Caco-2 (cell line): ENCODE results near the gene COL1A2. TPM values are rescaled to one million over a fixed set of nuclear protein-coding genes. Genes with fewer than 3 reads are reported as not detected.

ENCODE experiments used
- BruUV-seq: library from RNA; stranded (reverse); fragments of 400-500 nt; replicated peaks from 2 replicates; lab custom pipeline; 2021; lab: Mats Ljungman, UMichigan
- CTCF ChIA-PET: fragments of 300-600 bp; sonication (Branson Sonifier 250); formaldehyde crosslinking; loops from one replicate; lab custom pipeline; 2022; ENCODE audit warnings: antibody characterized with exemption; lab: Charles Lee
- POLR2A ChIA-PET: fragments of 300-600 bp; sonication (Branson Sonifier 250); formaldehyde crosslinking; loops from one replicate; lab custom pipeline; 2022; ENCODE audit warnings: antibody characterized with exemption; lab: Charles Lee
- DNase-seq, 2 experiments: peaks; one replicate each; pipeline versions ENCODE4 v3.0.0 to v3.0.0-alpha.2; 2020 to 2022
- H3K27me3 ChIP-seq: replicated peaks from 2 replicates; pipeline ENCODE4 v1.6.0; 2011; ENCODE audit warnings: low read length; ENCODE audit not compliant: control insufficient read depth, insufficient read depth
- H3K36me3 ChIP-seq: 2 replicates; pipeline ENCODE4 v1.5.1; 2011; ENCODE audit warnings: low read length; ENCODE audit not compliant: control insufficient read depth, insufficient read depth
- H3K4me1 ChIP-seq: fragments of 250-450 bp; sonication (Bioruptor Pico); 2 replicates; pipeline ENCODE4 v1.5.1; 2020; ENCODE audit warnings: mild to moderate bottlenecking
- H3K4me3 ChIP-seq: 2 replicates; pipeline ENCODE4 v1.5.1; 2011; ENCODE audit warnings: low read depth, mild to moderate bottlenecking, control low read depth, low read length
- H3K9me3 ChIP-seq: fragments of 250-450 bp; sonication (Bioruptor Pico); 2 replicates; pipeline ENCODE4 v1.5.1; 2020; ENCODE audit warnings: mild to moderate bottlenecking, moderate library complexity
- H3K27ac Mint-ChIP-seq: one replicate; pipeline ENCODE4 v1.8.0; 2022; ENCODE audit warnings: mixed read lengths; ENCODE audit not compliant: unreplicated experiment
- H3K27me3 Mint-ChIP-seq: one replicate; pipeline ENCODE4 v1.8.0; 2022; ENCODE audit warnings: mixed read lengths; ENCODE audit not compliant: insufficient read depth, unreplicated experiment
- H3K36me3 Mint-ChIP-seq: one replicate; pipeline ENCODE4 v1.8.0; 2022; ENCODE audit warnings: mild to moderate bottlenecking, mixed read lengths; ENCODE audit not compliant: insufficient read depth, unreplicated experiment
- H3K4me1 Mint-ChIP-seq: one replicate; pipeline ENCODE4 v1.8.0; 2022; ENCODE audit warnings: low read depth, mixed read lengths; ENCODE audit not compliant: unreplicated experiment
- H3K4me3 Mint-ChIP-seq: one replicate; pipeline ENCODE4 v1.8.0; 2022; ENCODE audit warnings: mild to moderate bottlenecking, moderate library complexity, mixed read lengths; ENCODE audit not compliant: unreplicated experiment
- H3K9me3 Mint-ChIP-seq: one replicate; pipeline ENCODE4 v1.8.0; 2022; ENCODE audit warnings: mixed read lengths; ENCODE audit not compliant: unreplicated experiment
- CTCF ChIP-seq, 2 experiments: fragments of 200-600 bp in 1 of 2; IDR thresholded peaks; 1 replicate in 1 of 2; 2 replicates in 1 of 2; pipeline versions ENCODE4 v1.5.1 to v1.8.0; 2011 to 2022; ENCODE audit warnings: antibody characterized with exemption in 1 of 2, control low read depth in 1 of 2, inconsistent platforms in 1 of 2, low read depth in 1 of 2, low read length in 1 of 2, mild to moderate bottlenecking in 1 of 2, moderate library complexity in 1 of 2; ENCODE audit not compliant: insufficient read depth in 1 of 2, severe bottlenecking in 1 of 2, unreplicated experiment in 1 of 2
- intact Hi-C: fragments of 100-400 bp; cut with micrococcal nuclease; formaldehyde crosslinking; loops from one replicate; pipeline ENCODE4 v1.10.0; 2022; ENCODE audit not compliant: unreplicated experiment
- total RNA-seq: library from RNA; stranded (reverse); gene quantifications from 2 replicates; pipeline ENCODE4 v1.2.3, GENCODE V29; 2022

COL1A2 gene
- total RNA-seq, 1 experiment from 2014 or later: 2.6 TPM

- POLR2A ChIA-PET: no interaction called here
- no TSS peak for BruUV-seq
- H3K27ac Mint-ChIP-seq: no peak overlapping the region
- no peaks in the 10 kb centered on the region for H3K9me3 ChIP-seq
- H3K4me3 Mint-ChIP-seq: no peak overlapping the region
- TF ChIP-seq CTCF (IDR thresholded peaks at IDR 0.05; ENCODE audit: insufficient read depth in 1 of 2, low read depth in 1 of 2, low read length in 1 of 2, severe bottlenecking in 1 of 2, unreplicated experiment in 1 of 2): no peak
- no peaks in the 10 kb centered on the region for H3K27me3 ChIP-seq
- H3K27me3 Mint-ChIP-seq: peaks cover 16% of the 10 kb centered on the region
- CTCF ChIA-PET: no interaction called here
- no peaks in the 10 kb centered on the region for H3K4me1 Mint-ChIP-seq
- H3K36me3 Mint-ChIP-seq: no peaks in the 10 kb centered on the region
- no peak overlapping the region for H3K4me3 ChIP-seq
- no peak for DNase-seq
- no peaks in the 10 kb centered on the region for H3K36me3 ChIP-seq
- intact Hi-C loops: no loop called here
- no peaks in the 10 kb centered on the region for H3K4me1 ChIP-seq
- no peaks in the 10 kb centered on the region for H3K9me3 Mint-ChIP-seq
These were observed 23.2 kb downstream of the COL1A2 start for GRCh38 chr7:94417901-94418300.

- no TSS peak for BruUV-seq
- Mint-ChIP-seq H3K27ac (no peak overlapping the region), H3K4me3 (no peak overlapping the region), H3K27me3 (peaks cover 20% of the 10 kb centered on the region), H3K4me1 (no peaks in the 10 kb centered on the region), H3K36me3 (peaks cover 4% of the 10 kb centered on the region), H3K9me3 (no peaks in the 10 kb centered on the region)
- no peak for TF ChIP-seq CTCF (IDR thresholded peaks at IDR 0.05; ENCODE audit: insufficient read depth in 1 of 2, low read depth in 1 of 2, low read length in 1 of 2, severe bottlenecking in 1 of 2, unreplicated experiment in 1 of 2)
- Histone ChIP-seq H3K27me3 (no peaks in the 10 kb centered on the region), H3K36me3 (no peaks in the 10 kb centered on the region), H3K4me1 (no peaks in the 10 kb centered on the region), H3K9me3 (no peaks in the 10 kb centered on the region), H3K4me3 (no peak overlapping the region)
- intact Hi-C loops: no loop called here
- ChIA-PET POLR2A (no interaction called here), CTCF (interaction anchor here (0.5 kb wide), 1 partner anchor 18 kb away, joined by 3 read pairs; no protein-coding TSS in a partner anchor)
- DNase-seq: no peak
These were observed 24.2 kb downstream of the COL1A2 start for GRCh38 chr7:94418851-94419250.

GRCh38 chr7:94420328-94420727 lies 25.6 kb downstream of the COL1A2 start:
- intact Hi-C loops: no loop called here

More at GRCh38 chr7:94420328-94420727, 25.6 kb downstream of the COL1A2 start:
- H3K4me1 Mint-ChIP-seq: no peaks in the 10 kb centered on the region
- Histone ChIP-seq H3K36me3 (no peaks in the 10 kb centered on the region), H3K4me1 (no peaks in the 10 kb centered on the region), H3K27me3 (no peaks in the 10 kb centered on the region), H3K9me3 (no peaks in the 10 kb centered on the region), H3K4me3 (no peak overlapping the region)
- H3K4me3 Mint-ChIP-seq: no peak overlapping the region
- ChIA-PET POLR2A (no interaction called here), CTCF (no interaction called here)
- no peaks in the 10 kb centered on the region for H3K9me3 Mint-ChIP-seq
- no peak overlapping the region for H3K27ac Mint-ChIP-seq
- DNase-seq: no peak
- no peak for TF ChIP-seq CTCF (IDR thresholded peaks at IDR 0.05; ENCODE audit: insufficient read depth in 1 of 2, low read depth in 1 of 2, low read length in 1 of 2, severe bottlenecking in 1 of 2, unreplicated experiment in 1 of 2)
- peaks cover 6% of the 10 kb centered on the region for H3K36me3 Mint-ChIP-seq
- H3K27me3 Mint-ChIP-seq: peaks cover 18% of the 10 kb centered on the region
- no TSS peak for BruUV-seq
